Kidney tubule cell (primary cell): ENCODE data around the gene SLC16A6.
"Not testable (repeated sequence)": the region's sequence is repeated elsewhere in the genome, so short reads cannot be mapped to it uniquely, and the experiment has no call there.

Experiments
- DNase-seq: peaks from one replicate; pipeline ENCODE4 v3.0.0-alpha.2; 2018; ENCODE audit warnings: low spot score

SLC16A6 gene, protein sequence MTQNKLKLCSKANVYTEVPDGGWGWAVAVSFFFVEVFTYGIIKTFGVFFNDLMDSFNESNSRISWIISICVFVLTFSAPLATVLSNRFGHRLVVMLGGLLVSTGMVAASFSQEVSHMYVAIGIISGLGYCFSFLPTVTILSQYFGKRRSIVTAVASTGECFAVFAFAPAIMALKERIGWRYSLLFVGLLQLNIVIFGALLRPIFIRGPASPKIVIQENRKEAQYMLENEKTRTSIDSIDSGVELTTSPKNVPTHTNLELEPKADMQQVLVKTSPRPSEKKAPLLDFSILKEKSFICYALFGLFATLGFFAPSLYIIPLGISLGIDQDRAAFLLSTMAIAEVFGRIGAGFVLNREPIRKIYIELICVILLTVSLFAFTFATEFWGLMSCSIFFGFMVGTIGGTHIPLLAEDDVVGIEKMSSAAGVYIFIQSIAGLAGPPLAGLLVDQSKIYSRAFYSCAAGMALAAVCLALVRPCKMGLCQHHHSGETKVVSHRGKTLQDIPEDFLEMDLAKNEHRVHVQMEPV

DNA sequence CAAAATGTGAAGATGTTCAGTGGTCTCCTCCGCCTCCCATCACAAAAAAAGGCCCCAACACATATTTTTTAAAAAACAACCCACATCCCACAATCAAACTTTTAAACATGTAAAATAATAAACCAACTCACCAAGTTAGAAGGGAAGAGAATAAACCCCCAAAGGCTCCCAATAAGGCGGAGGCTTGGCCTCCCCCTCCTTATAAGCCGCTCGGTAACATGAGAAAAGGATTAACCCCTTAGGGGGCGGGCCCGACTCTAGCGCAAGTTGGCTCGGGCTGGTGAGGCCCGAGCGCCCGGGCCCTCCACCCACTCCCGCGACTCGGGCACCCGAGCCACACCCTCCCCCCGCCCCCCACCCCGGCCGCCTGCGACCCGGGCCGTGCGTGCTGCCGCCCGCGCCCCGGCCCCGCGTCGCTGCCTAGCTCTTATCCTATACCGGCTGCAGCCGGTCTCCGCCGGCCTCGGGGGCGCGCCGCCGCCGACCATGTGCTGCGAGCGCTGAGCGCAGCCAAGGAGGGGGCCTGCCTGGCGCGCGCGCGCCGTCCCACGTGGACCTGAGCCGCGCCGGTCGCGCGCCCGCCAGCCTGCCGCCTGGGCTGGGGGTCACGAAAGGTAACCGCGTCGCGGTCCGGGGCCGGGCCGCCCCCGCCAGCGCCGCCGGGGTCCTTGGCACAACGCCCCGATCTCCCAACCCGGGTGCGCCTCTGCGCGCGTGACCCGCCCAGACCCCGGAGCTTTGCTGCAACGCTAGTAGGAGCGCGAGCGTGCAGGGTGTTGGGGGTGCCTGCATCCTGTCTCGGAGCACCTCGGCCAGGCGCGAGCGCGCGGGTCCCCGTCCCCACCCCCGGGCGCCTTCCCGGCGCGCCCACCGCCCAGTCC is at the start of gene SLC16A6, which contains the start of gene ARSG:
Gene SLC16A6, minus strand, starts transcription at position 173 of the 881 bp plus-strand sequence. CDS start 12,807 bp downstream, outside the sequence.
Gene ARSG, plus strand, starts transcription at position 541 of the 881 bp plus-strand sequence. CDS start 15,999 bp downstream, outside the sequence.
- peak; percentile 73 for DNase-seq

DNA sequence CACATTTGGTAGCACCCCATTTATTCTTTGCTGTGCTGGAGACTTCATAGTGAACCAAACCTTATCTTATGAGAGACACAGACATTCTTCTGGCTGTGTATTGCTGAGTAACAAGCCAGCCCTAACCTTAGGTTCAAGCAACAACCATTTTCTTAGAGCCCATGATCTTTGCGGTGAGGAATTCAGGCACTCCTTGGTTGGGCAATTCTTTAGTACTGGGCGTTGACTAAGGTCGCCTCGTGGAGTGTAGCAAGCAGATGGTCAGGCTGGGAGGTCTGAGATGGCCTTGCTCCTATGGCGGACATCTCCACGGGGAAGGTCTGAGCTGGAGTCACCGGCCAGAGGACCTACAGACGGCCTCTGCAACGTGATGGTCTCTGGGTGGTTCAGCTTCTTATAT is 43.5 kb upstream of the SLC16A6 start:
- DNase-seq, result no peak

DNA sequence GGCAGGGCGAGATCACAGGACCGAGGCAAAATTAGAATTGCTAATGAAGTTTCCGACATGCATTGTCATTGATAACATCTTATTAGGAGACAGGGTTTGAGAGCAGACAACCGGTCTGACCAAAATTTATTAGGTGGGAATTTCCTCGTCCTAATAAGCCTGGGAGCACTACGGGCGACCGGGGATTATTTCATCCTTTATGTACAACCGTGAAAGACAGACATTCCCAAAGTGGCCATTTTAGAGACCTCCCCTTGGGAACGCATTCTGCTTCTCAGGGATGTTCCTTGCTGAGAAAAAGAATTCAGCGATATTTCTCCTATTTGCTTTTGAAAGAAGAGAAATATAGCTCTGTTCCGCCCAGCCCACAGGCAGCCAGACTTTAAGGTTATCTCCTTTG is 41.0 kb upstream of the SLC16A6 start:
- not testable (repeated sequence) for DNase-seq

DNA sequence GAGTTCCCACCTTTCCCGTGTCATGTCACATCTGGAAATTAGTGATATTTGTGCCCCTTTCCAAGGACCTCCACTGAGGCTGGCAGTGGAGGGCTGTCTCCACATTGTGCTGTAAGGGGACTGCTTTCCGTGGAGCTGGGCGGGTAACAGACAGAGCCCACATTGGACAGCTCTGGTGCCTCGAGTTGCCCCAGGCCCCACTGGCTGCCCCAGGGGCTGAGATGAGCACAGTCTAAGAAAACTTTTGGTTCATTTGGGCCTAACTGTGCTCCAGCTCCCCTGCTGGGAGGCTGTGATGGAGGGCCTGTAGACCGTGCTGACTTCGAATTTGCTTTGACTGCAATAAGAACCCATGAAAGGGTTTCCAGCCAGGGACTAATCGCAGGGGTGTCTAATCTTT is 38.4 kb upstream of the SLC16A6 start:
- DNase-seq, result no peak

DNA sequence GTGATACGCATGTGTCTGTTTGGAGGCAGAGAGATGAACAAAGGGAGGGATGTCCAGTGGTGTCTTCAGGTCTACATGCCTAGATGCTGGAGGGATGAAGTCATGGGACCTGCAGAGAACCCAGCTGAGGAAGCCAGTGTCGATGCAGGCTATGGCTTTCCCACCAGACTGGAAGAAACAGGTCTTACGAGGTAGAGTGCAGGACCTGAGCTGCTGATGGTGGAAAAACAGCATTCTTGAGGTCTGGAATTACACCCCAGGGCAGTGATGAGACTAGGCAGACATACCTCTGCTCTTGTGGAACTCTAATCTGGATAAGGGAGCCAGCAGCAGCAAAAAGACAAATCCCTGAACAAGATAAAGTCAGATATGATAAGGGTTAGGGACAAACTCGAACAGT is 37.7 kb upstream of the SLC16A6 start:
- peak; percentile 59 for DNase-seq

DNA sequence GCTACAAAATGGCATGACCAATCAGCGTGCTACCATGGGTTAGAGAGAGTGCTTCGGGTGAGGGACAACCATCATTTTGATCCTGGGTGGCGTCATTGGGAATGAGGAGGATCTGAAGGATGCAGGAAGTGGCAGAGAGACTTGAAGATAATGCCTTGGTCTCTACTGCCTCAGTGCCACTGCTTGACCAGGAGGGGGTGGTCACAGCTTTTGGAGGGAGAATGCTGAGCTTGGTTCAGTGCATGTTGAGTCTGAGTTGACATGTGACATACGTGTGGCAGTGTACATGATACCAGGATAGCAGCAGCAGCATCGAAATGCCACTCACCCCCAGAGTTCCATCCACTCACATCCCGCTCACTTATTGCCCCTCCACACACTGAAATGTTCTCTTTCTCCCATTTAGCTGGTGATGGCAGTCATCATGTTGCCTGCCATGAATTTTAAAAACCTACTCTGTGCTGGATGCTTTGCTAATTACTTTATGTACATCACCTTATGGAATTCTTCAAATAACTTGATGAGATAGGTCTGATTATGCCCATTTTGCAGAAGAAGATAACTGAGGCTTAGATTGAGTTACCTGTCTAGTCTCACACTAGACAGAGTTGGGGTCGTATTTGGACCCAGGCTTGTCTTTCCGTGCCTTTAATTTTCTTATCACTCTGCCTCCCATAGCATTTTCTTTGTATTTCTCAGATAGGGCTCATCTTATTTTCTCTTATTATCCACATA is 37.1 kb upstream of the SLC16A6 start:
- DNase-seq, result no peak

DNA sequence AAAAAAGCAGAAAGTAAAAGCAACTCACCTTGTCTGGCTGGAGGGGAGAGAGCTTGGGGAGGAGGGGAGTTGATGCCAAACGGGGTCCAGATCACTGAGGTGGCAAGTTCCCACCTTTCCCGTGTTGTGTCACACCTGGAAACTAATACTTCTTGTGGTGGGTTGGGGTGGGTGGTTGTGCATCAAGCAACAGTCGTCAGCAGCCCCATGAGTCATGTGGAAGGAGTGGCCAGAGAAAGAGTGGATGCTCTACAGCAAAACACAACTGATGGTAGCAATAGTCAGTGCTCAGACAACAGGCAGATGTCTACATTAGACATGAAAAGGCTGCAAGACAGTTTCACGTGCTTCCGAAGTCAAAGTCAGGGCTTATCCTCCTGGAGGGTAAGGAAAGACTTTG is 35.8 kb upstream of the SLC16A6 start:
- DNase-seq, result no peak

DNA sequence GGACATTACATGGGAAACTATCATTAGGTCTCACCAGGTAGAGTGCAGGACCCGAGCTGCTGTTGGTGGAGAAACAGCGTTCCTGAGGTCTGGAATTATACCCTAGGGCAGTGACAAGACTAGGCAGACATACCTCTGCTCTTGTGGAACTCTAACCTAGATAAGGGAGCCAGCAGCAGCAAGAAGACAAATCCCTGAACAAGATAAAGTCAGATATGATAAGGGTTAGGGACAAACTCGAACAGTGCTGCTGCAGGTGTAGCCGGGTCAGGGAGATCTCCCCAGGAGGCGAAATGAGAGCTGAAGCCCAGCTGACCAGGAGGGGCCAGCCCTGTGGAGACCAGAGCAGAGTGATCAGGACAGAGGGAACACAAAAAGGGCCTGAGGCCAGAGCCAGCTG is 35.0 kb upstream of the SLC16A6 start:
- DNase-seq, result no peak

DNA sequence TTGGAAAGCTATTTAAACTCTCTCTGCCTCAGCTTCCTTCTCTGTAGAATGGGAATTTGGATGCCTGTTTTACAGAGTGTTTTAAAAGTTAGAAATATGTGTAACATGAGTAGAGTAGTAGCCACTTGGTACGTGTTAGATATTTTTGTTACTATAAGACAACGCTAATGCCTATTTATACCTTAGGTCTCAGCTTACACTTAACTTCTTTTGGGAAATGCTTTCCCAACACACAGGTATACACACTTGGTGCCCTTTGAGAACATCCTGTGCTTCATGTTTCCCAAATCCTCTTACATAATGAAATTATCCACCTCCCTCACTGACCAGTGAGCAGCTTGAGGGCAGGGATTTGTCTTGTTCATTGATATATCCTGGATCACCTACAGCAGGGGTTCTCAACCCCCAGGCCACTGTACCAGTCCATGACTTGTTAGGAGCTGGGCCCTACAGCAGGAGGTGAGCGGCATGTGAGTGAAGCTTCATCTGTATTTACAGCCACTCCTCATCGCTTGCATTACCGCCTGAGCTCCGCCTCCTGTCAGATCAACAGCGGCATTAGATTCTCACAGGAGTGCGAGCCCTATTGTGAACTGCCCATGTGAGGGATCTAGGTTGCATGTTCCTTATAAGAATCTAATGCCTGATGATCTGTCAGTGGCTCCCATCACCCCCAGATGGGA is 33.9 kb upstream of the SLC16A6 start:
- DNase-seq, result no peak

DNA sequence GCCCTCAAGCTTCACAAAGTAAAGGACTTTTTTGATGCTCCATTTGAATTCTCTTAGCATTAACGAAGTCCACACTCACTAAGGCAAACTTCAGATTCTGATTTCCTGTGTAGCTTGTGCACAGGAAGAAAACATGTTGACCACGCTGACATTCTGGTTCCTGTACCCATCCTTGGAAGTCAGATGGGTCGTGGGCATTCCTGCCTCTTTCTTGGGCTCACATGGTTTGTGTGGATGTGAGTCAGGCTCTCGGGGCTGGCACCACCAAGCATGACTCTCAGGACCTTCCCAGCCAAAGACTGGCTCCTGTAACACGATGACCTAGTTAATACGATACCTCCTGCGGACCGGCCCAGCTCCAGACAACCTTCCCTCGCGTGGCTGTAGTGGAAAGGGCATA is 33.2 kb upstream of the SLC16A6 start:
- peak; percentile 35 for DNase-seq

DNA sequence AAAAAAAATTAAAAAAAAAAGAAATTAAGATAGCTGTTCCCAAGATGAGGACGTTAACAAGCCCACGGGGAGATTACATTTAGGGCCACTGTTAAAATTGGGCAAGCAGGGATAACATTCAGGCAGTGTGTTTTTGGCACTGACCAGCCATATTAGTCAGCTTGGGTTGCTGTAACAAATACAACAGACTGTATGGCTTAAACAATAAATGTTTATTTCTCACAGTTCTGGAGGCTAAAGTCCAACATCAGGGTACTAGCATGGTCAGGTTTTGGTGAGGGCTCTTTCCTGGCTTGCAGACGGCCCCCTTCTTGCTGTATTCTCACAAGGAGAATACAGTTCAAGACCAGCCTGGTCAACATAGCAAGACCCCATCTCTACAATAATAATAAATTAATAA is 31.7 kb upstream of the SLC16A6 start:
- no peak for DNase-seq

DNA sequence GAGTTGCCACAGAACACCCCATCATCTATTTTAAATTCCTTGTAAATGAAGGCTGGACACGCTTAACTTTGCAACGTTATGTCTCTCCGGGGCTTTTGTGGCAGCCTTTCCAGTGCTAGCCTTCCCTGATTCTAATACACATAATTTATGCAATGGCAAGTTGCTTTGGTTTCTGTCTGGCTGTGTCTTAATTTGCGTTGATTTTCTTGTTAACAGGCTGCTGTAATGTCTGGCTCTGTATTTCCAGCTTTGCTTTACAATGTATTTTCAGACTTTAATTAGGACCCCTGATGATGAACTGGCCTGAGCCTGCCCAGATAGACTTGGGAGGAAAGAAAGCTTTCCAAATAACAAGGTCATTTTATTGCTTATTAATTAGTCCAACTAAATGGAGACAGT is 30.6 kb upstream of the SLC16A6 start:
- DNase-seq, result no peak

DNA sequence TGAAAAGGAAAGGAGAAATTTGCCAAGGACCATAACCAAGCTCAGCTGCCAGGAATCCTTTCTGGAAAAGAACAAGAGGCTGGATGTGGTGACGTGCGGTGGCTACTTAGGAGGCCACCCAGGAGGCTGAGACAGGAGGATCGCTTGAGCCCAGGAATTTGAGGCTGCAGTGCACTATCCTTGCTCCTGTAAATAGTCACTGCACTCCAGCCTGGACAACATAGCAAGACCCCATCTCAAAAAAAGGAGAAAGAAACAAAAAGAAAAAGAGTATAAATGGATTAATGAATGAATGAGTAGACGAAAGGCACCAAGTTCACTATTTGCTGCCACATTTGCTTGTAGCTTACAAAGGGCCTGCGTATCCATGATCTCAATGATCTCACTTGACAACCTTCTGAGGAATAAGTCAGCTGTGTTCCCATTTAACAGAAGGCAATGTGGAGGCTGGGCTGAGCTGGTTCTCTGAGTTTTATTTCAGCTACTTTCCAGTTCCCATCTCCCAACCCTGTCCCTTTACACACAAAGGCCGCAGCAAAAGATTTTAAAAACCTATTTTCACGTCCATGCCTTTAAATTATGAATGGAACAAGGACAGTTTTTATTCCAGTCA is 30.1 kb upstream of the SLC16A6 start:
- no peak for DNase-seq

DNA sequence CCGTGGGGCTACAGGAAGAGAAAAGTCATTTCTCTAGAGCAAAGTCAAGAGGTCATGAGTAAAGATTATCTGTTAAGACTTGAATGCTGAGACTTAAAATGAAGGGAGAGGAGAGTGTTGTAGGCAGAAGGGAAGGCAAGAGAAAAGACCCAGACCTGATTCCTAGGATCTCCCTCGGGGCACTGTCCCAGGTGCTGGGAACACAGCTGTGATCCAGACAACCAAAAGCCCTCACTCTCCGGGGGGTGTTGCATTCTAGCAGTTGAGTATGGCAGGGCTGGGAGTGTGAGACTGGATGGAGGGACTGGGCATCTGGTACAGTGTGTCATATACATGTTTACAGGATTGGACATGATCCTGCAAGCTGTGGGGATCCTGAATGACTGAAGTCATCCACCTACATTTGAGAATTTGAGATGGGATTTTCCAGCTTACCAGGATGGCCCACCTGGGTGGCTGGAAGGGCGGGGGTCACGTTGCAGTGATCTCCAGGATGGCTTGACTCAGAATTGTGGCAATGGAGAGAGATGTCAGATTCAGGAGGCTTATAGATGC is 29.5 kb upstream of the SLC16A6 start:
- no peak for DNase-seq

DNA sequence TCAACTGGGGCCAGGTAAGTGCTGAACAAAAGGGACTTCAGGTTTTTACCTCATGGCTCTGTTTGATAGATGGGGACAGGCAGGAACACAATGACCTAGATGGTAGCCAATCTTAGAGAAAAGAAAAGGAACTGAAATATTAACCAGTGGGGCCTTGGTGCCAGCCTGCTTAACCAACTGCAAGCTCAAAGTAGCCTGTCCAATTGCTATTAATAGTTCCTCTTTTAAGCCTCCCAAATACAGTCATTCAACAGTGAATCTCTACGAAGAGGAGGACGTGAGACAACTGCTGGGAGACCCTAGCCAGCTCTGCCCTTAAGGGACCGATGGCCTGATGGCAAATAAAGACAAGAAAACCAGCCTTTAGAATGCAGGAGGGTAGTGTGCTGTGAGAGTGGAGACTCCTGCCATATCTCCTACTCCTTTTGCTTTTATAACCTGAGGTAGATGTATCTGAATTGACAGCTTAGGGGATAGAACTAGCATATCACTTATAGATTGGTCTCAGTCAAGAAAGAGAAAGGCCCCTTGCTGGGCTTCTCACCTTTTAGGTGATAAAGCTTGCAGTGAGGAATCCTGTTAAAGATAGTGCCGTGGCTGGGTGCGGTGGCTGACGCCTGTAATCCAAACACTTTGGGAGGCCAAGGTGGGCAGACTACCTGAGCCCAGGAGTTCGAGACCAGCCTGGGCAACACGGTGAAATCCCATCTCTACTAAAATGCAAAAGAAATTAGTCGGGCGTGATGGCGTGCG is 28.7 kb upstream of the SLC16A6 start:
- no peak for DNase-seq

DNA sequence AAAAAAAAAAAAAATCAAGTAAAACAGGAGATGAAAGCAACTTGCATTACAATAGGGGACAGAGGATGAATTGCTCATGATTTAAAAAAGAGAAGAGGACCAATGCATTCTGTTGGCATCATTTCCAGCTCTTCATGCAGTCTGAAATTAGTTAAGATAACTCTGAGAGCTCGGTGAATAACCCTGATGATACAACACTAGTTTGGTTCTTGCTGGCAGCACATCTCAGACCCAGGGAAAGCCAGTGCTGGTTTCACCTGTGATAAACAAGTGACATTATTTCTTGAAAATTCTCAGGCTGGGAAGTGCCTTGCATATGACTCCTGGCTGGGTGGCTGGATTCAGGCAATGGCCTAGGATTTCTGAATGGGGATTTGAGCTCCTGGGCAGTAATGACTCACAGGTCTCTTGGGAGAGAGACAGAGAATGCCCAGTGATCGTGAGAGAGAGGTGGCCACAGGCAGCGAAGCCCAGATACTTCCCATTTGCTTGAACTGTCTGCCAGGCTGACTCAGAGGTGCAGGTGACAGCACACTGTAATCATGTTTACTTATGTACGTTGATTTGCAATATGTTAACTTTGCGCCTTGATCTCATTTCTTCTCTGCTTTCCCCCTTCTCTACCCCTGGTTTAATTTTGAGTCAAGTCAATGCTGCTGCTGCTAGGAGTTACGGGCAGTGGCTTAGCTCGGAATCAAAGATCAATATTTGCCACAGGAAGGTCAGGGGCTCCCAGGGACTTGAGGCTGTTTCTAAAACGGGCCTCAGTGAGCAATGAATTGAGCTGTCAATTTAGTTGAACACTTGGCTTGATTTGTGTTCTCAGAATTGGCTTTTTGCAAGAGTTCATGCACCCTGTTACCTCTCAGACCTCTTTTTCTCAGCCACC is 27.4 kb upstream of the SLC16A6 start:
- peak; percentile 85 for DNase-seq

DNA sequence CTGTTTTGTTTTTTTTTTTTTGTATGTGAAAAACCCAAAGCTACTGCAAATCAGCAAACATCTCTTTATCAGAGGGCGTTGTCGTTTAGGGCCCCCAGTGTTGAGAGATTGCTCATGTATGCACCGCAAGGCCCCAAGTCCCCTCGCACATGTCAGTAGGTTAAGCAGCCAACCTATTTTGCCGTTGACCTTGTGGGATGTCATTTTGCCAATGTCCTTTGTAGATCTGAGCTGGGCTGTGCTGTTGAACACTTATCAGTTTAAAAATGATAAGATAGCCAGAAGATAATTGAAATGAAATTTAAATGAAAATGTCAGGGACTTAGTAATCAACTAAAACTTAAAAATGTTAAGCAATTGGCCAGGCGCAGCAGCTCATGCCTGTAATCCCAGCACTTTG is 26.5 kb upstream of the SLC16A6 start:
- DNase-seq, result no peak

DNA sequence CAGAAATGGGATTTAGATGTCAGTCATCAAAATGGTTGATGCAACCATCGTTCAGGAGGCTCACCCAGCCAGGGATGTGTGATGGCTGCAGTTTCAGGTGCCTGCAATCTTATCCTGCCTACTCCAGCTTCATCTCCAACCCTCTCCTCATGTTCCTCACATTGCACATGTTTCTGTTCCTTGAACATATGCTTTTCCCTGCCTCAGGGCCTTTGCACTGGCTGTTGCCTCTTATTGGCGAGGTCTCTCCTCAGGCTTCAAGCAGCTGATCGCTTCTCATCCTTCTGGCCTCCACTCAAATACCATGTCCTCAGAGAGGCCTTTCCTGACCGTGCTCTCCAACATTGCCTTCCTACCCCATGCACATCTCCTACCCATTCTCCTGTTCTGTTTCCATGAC is 25.0 kb upstream of the SLC16A6 start:
- DNase-seq, result no peak
